Measurements from ENCODE around the gene FAM168A.

The FAM168A gene

DNA sequence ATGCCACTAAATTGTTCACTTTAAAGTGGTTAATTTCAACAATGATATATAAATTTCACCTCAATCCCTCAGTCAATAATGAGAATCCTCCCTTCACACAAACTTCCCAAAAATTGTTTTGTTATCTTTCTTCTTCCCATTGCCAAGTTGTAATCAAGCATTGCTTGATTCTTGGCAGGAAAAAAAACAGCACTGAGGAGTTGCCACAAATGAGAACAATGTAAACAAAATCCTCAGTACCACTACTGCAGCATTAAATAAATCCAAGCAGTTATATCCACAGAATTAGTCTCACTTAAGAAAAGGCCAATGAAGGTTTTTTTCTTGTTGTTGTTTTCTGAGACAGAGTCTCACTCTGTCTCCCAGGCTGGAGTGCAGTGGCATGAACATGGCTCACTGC is 38.2 kb downstream of the FAM168A start:
- DNase-seq (ENCODE audit: low read depth in 2 of 3, low spot score in 1 of 3): no peak

DNA sequence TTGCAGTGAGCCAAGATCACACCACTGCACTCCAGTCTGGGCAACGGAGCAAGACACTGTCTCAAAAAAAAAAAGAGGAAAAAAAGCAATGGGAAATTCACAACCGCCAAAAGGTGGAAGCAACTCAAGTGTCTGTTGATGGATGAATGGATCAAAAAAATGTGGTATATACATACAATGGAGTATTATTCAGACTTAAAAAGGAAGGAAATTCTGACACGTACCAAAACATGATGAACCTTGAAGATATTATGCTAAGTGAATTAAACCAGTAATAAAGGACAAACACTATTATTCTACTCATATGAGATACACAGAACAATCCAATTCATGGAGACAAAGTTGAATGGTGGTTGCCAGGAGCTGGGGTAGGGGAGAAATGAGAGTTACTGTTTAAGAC is 40.9 kb downstream of the FAM168A start:
- no peak for DNase-seq (ENCODE audit: low read depth in 2 of 3, low spot score in 1 of 3)

DNA sequence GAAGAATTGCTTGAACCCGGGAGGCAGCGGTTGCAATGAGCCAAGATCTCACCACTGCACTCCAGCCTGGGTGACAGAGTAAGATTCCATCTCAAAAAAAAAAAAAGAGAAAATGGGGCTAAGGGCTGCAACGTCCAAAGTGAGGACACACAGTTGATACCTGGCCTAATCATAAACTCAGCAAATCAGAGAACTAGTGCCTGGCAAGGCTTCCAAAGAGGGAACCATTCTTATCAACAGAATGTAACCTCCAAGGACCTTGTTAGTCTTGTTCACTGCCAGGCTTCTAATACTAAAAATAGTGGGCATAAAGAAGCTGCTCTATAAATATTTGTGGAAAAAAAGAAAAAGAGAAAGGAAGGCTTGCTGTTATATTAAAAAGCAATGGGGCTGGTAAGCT is 42.3 kb downstream of the FAM168A start:
- no peak for DNase-seq (ENCODE audit: low read depth in 2 of 3, low spot score in 1 of 3)

DNA sequence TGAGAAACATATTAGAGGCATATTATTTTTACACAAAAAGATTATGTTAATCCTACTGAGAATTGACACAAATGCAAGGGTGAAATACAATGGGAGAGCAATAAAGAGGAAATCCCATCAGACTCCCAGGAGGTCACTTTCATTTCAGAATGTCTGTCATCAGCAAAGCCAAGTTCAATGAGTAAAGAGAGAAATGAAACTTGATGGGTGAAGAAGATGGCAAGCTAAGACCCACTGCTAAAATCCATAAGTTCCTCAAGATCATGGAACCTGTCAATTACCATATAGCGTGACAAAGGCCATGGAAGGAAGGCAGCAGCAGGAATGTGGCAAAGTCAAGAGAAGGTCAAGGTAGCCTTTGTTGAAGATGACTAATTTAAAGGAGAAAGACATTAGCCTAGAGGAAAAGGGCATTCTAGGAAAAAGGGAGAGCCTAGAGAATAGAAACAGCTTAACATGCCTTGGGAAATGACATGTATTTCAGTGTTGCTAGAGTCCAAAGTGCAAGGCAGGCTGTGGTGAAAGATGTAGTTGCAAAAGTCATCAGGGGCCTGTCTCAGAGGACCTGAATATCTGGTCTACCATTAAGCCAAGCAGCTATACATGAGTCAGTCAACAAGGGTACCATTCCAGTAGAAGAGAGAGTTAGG is 43.1 kb downstream of the FAM168A start:
- DNase-seq (ENCODE audit: low read depth in 2 of 3, low spot score in 1 of 3): no peak

DNA sequence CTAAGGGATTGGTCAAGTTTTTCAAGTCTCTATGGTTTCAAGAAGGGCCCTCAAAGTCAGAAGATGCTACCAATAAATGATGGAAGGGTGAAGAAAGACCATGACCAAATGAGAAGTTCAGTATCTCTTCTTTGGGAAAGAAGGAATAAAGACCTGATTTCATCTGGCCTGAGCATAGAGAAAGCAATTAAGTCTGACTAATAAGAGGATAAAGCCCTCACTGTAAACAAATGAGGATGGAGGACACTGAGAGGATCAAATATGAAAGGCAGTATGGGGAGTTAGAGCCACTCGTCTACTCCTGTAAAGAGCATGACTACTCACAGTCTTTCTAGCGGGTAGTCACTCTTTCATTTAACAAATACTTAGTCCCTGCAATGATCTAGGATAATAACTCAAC is 44.6 kb downstream of the FAM168A start:
- DNase-seq (ENCODE audit: low read depth in 2 of 3, low spot score in 1 of 3): no peak

DNA sequence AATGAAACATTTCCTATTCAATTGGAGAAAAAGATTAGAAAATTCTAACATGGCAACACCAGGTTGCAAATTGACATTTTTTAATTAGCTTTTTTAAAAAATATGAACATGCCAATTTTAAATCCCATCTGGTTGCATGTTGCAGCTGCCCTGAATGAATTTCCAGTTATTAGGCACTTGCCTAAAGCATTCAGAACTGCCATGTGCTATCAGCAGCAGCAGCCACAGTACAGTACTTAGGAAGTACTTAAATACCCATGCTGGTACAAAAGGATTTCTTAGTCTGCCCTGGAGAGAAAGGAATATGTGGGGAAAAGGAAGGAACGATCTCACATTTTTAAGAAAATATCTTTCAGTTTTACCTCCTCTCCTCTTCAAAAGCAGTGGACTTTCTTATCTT is 46.2 kb downstream of the FAM168A start:
- DNase-seq (ENCODE audit: low read depth in 2 of 3, low spot score in 1 of 3): no peak

DNA sequence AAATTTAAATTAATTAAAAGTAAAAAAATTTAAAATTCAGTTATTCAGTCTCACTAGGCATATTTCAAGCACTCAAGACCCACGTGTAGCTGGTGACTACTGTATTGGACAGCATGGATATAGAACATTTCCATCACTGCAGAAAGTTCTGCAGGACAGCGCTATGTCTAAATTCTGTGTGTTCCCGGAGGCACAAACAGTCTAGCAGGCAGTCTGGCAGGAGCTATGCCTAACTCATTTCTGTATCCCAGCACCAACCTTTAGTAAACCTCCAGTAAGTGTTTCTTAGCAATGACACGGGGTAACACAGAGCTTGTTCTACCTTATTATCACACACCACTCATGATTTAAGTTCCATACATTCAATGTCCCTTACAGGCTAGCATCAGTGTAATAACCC is 48.5 kb downstream of the FAM168A start:
- DNase-seq (ENCODE audit: low read depth in 2 of 3, low spot score in 1 of 3): no peak

DNA sequence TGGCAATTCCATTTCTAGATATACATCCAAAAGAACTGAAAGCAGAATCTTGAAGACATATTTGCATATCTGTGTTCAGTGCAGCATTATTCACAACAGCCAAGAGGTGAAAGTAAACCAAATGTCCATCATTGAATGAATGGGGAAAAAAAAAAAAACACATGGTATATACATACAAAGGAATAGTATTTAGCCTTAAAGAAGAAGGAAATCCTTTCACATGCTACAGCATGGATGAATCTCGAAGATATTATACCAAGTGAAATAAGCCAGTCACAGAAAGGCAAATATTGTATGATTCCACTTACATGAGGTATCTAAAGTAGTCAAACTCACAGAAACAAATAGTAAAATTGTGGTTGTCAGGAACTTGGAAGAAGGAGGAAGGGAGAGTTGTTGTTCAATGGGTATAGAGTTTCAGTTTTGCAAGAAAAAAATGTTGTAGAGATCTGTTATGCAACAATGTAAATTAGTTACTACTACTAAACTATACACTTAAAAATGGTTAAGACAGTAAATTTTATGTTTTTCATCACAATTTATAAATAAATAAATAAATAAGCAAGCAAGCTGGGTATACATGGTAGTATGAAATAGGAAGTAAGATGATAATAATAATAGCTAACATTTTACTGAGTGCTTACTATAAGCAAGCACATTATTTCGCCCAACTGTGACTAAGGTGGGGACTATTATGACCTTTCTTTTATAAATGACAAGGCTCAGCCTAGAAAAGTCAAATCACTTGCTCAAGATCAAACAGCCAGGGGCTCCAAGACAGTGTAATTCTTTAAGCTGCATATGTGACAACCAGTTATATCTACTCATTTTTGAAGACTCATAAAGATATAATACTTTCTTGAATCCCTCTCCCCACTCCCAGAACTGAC is 50.0 kb downstream of the FAM168A start:
- DNase-seq (ENCODE audit: low read depth in 2 of 3, low spot score in 1 of 3): no peak

DNA sequence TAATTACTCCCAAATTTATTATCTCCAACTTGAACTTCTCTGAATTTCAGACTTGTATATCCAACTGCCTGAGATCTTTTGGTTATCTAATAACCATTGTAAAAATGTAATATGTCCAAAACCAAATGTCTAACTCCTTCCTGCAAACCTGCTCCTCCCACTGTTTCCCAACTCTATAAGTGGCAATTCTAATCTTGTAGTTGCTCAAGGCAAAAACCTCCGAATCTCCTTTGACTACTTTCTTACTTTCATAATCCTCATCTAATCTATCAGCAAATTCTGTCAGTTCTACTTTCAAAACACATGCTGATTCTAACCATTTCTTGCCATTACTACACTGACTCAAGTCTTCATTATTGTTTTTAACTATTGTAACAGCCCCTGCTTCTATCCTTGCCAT is 55.7 kb downstream of the FAM168A start:
- no peak for DNase-seq (ENCODE audit: low read depth in 2 of 3, low spot score in 1 of 3)

DNA sequence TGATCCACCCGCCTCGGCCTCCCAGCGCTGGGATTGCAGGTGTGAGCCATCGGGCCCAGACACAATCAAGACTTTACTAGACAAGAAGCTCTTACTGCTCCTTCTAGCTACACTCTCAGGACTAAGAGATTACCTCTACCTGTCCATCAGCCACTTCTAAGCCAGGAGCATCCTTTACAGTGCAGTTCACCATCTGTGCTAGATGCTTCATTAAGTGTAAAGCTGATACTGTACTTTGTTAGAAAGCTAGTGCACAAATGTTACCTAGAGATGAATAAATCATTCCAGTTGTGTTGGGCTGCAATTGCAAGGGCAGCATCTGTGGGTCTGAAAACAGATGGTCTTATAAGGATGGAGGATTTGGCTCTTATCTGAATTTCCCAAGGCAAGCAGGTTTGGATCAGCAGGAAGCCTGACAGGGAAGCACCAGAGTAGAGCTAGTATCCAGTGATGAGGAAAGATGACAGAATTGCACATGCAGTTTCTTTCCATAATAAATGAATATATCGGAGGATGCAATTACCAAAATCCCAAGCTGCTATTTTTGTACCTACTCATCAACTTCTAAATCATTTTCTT is 58.3 kb downstream of the FAM168A start:
- DNase-seq (ENCODE audit: low read depth in 2 of 3, low spot score in 1 of 3): no peak

DNA sequence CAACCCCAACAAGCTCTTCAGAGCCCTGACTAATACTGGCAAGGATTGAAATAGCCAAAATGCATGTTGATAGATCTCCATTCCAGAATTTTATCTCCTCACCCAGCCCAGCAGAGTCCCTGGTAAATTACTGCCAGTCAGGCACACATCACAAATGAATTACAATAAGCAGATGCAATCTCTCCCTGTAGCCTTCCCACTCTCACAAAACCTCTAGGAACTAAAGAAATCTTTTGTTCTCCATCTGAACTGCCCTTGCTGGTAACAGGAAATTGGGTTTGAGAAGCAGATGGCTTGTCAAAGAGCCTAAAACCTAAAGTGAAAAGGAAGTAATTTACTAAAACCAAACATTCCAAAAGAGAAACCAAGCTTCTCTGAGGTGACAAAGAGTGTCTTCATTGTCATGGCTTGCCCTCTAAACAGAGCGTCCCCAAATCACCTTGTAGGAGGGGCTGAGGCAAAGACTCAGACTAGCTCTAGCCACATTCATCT is 59.5 kb downstream of the FAM168A start:
- DNase-seq (ENCODE audit: low read depth in 2 of 3, low spot score in 1 of 3): no peak

DNA sequence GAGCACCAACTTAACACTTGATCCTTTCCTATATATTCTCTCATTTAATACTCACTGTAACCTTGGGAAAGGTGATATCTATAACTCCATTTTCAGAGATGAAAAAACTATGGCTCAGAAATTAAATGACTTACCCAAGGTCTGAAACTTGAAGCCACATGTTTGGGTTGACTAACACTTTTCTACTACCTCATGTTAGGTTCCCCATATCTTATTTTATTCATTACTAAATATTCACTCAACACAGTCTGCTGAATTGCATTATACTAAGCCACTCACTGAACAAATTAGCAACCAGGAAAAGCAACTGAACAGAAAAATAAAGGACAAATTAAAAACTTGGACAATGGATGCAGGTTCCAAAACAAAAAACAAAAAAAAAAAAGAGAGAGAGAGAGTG is 59.9 kb downstream of the FAM168A start:
- DNase-seq (ENCODE audit: low read depth in 2 of 3, low spot score in 1 of 3): no peak

DNA sequence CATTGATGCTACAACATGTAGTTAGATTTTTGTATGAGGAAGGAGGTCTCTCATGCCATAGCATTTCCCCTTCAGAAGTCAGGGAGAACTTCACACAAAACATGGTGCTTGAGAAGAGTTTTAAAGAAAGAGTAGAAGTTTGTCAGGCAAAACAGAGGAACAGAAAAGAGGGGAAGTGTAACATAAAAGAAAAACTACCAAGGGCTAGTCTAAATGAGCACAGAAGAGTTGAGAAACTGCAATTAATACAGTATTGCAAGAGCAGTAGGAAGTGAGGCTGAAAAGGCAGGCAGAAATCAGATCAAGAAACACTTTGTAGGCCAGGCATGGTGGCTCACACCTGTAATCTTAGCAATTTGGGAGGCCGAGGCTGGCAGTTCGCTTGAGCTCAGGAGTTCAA is 61.0 kb downstream of the FAM168A start:
- DNase-seq (ENCODE audit: low read depth in 2 of 3, low spot score in 1 of 3): no peak

DNA sequence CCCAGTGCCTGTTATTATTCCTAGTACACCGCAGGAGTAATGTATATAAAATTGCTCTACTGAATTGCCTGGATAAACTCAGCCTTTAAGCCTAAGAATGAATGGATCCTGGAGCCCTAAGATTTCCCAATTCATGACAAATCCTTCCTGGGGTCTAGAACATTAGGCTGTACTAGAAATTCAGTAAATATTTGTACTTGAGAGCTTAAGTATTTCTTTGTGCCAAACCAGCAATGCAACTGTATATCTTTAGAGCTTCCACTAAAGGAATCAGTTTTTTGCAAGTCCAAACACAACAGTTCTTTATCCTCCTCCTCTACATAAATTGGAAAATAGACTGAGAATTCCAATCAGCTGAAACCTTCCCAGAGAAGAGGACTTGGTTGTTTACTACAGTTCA is 65.6 kb downstream of the FAM168A start:
- no peak for DNase-seq (ENCODE audit: low read depth in 2 of 3, low spot score in 1 of 3)

DNA sequence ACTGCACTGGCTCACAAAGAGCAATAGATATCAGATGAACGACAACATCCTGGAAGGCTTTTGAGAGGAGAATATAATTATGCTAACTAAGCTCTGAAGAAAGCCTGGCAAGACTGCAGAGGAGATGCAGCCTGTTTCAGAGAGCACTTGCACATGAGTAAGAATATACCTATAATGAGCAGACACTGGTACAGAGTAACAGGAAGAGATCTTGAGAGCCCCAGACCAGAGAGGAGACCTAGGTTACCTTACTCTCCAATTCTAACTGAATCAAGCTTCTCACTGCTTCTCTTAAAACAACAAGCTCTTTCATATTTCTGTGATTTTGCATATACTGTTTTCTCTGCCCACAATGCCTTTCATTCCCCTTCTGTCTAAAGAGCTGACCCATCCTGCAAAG is 66.5 kb downstream of the FAM168A start:
- no peak for DNase-seq (ENCODE audit: low read depth in 2 of 3, low spot score in 1 of 3)

DNA sequence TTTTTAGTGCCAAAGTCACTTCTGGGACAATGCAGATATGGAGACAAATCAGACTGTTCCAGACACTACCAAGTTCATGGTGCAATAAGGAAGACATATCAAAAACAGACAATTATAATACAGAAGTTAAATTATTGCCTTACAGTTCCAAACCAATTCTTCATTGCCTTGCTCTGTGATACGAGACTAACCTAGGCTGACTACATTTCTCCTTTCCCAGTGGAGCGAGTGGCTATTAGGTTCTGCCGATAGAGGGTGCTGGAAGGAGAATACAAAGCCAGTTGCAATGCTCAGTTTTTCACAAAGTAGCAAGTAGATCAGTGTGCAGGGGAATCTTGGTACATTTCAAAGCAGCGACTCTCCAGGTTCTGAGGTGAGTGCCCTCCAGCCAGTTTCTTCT is 67.8 kb downstream of the FAM168A start:
- no peak for DNase-seq (ENCODE audit: low read depth in 2 of 3, low spot score in 1 of 3)

DNA sequence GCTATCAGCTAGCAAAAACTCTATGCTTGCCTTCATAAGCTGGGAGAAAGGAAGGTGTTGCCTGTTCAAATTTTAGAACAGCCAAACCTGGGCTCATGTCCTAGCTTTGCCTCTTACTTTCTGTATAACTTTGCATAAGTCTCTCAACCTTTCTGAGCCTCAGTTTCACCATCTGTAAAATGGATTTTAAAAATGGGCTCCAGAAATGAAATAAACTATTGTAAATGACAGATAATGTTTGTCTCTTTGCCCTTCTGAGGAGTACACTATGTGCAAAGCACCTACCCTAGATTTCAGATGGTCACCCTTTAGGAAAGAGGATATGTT is 68.7 kb downstream of the FAM168A start:
- no peak for DNase-seq (ENCODE audit: low read depth in 2 of 3, low spot score in 1 of 3)

DNA sequence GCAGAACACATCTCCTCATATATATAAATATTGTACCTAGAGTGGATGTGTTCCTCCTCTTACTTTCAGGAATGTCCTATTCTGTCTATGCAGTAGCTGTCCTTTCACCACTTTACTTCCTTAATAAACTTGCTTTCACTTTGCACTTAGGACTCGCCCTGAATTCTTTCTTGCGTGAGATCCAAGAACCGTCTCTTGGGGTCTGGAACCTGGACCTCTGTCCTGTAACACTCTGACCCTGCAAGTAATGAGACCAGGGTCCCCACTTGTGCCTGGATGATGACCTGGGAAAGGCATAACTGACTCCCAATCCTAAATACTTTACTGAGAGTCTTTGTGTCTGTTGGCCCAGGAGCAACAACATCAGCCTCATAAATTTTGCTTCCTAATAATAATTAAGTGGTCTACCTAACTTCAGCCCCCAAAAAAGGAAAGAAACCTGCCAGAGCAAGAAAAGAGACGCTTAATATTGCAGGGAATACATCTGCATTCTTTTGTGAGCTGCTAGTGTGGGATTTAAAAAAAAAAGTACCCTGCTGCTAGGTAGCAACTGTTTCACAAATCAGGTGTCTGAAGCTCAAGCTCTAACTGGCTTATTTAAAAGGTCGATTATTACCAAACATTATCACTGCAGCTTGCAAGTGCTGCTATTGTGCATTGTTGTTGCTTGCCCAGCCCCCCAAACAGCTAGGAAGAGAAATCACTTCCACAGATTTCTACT is 69.3 kb downstream of the FAM168A start:
- DNase-seq (ENCODE audit: low read depth in 2 of 3, low spot score in 1 of 3): no peak

DNA sequence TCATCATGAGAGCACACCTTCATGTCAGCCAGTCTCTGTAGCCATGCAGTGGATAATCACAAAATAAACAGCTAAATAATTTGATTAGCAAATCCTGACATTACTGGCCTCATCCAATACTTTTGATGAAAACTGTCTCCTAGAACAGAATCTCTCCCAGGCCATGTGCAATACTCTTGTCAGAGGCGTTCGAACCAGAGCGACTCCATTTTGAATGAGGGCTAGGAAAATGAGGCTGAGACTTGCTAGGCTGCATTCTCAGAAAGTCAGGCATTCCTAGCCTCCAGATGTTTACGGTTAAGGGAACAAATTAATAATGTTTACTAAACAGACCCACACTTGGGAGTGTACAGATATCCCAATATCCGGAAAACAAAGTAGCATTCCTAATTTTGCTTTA is 69.9 kb downstream of the FAM168A start:
- no peak for DNase-seq (ENCODE audit: low read depth in 2 of 3, low spot score in 1 of 3)

DNA sequence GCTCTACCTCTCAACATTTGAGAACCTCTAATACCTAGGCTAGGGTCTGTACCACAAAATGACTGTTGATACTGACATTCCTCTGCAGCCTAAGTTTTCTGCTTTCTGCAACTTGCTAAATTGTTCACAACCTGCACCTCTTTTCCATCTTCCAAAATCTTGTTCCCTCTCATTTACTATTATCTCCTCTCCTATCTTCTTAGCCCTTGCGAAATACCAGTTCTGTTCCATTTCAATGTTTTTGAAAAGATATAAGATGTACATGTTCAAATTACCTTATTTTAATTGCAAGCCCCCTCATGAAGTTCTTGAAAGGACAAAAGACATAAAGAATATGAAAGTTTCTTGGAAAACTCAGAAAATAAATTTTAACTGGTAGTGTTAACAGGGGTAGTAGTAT is 72.3 kb downstream of the FAM168A start:
- DNase-seq (ENCODE audit: low read depth in 2 of 3, low spot score in 1 of 3): no peak

DNA sequence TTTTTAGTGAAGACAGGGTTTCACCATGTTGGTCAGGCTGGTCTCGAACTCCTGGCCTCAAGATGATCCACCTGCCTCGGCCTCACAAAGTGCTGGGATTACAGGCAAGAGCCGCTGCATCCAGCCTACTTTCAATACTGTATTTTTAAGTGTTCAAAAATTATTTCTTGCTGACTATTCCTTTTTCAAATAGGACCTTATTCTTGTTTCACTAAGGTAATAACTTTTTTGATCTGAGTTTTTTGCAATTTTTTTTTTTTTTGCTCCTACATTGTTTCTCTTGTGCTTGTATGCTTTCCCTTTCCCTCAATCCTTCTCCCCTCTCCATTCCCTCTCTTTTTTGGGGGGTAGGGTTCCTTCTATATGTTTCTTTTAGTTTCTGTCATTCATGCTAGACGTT is 73.1 kb downstream of the FAM168A start:
- DNase-seq (ENCODE audit: low read depth in 2 of 3, low spot score in 1 of 3): no peak

DNA sequence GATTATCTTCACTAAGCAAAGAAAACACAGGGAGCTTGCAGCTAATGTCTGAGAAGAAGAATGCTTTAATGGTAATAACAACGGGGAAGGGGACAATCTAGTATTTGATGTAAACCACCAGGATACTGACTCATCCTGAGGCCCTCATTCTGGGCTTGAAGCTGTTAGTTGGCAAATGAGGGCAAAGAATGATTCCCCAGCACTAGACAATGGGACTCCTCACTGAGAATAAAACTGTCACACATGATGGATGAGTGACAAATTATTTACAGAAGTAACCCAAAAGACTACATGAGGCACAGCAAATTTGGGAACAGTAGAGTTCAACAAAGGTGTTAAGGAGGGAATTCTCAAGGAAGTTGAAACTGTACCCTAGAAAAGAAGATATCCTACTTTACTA is 76.3 kb downstream of the FAM168A start:
- peak in 1 of 3 donors; percentile 6 for DNase-seq (ENCODE audit: low read depth in 2 of 3, low spot score in 1 of 3)
